GM21717 (cell line): ENCODE results near the gene C16orf92.
"Not testable (repeated sequence)": the region's sequence is repeated elsewhere in the genome, so short reads cannot be mapped to it uniquely, and the experiment has no call there.

Experiments used
- ATAC-seq: cut with Tn5 transposase; IDR thresholded peaks from one replicate; pipeline ENCODE4 v1.9.1; 2021; ENCODE audit warnings: mild to moderate bottlenecking, moderate library complexity; ENCODE audit not compliant: unreplicated experiment

Gene C16orf92

GRCh38 chr16:30023586-30023985 is 588 bp downstream of the C16orf92 start:
- no peak for ATAC-seq

- no peak for ATAC-seq
Observed at GRCh38 chr16:30024451-30024850, 1.5 kb downstream of the C16orf92 start.

DNA sequence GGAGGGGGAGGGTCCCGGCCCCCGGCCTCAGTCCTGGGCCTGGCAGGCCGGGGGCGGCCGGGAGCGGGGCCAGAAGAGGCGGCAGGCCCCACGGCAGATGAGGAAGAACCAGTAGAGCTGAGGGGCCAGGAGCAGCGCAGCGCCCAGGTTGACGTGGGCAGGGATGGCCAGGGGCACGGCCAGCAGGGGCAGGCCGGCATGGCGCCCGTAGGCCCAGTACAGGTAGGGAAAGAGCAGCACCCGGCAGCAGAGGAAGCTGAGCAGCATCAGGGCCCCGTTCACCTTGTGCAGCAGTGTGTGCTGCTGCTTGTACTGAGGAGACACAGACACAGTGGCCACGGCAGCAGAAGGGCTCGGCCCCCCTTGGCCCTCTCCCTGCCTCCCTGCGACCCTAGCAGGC is 2.2 kb downstream of the C16orf92 start:
- no peak for ATAC-seq

DNA sequence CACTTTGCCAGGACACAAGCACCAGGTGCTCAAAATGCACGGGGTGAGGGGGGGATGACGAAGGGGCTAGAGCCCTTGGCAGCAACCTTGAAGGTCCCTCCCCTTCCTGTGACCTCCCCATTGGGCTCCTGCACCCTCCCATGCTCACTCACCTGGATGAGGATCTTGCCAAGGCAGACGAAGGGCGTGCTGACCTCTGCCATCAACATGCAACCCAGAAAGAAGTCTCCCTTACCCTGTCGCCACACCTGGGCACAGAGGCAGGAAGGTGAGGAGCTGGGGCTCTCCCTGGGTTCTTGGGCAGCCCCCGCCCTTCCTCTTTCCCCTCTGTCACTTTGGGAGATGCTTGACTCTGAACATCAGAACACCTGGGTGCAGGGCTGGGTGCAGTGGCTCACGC is 2.6 kb downstream of the C16orf92 start:
- ATAC-seq: no peak

DNA sequence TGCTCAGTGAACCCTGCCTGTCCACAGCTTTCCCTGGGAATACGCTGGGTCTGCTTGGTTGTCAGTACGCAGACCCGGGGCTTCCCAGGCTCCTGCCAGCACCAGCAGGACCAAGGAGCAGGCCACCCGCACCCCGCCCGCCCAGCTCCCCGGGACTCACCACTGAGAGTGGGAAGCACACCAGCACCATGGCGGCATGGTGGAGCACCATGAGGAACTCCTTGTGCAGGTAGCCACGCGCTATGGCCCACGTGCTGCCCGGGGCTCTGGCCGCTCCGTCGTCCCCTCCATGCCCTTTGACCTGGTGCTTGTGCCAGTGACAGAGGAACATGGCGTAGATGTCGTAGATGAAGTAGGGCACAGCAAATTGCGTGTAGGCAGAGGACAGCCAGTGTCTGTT is 3.5 kb downstream of the C16orf92 start:
- ATAC-seq: no peak

DNA sequence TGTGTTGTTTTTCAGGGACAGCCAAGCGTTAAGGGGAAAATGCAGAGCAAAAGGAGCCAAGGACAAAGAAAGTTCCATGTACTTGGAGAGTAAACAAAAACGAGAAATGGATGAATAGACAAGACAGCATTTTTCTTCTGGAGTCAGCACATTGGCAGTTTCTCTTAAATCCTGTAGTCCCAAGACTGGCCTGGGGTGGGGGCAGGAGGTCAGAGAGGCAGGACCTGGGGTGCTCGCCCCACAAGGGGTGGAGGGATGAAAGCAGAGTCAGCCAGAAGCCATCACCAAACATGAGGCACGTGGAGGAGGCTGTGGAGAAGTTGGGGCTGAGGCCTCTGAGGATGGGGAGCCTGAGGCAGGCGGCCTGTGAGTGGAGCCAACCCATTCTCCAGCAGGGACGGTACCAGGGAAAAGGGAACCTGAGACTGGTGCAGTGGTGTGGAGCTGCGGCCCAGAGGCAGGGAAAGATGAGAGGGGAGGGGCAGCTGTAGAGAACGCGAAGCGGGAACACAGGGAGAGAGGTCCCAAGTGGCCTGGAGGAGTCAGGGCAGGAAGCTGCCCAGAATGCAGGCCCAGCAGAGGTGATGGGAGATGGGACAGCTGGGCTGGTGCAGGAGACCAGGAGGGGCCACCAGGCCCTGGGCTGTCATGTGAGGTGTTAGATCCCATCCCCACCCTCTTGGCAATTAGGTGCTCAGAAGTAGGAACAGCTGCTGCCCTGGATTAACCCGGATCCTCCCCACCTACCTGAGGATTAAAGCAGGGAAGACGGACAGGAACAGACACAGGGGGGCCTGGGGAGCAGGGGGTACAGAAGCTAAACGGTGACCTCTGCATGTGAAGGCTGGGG is 4.8 kb downstream of the C16orf92 start:
- no peak for ATAC-seq

GRCh38 chr16:30028438-30029076 is 5.6 kb downstream of the C16orf92 start:
- ATAC-seq: no peak

GRCh38 chr16:30030011-30030685 is 7.2 kb downstream of the C16orf92 start:
- no peak for ATAC-seq

- no peak for ATAC-seq
Observed at GRCh38 chr16:30030841-30031413, 7.9 kb downstream of the C16orf92 start, which contains the start of gene TLCD3B. TSS of gene TLCD3B (minus strand) at chr16:30031271. CDS start at chr16:30030527, 744 bp downstream.

DNA sequence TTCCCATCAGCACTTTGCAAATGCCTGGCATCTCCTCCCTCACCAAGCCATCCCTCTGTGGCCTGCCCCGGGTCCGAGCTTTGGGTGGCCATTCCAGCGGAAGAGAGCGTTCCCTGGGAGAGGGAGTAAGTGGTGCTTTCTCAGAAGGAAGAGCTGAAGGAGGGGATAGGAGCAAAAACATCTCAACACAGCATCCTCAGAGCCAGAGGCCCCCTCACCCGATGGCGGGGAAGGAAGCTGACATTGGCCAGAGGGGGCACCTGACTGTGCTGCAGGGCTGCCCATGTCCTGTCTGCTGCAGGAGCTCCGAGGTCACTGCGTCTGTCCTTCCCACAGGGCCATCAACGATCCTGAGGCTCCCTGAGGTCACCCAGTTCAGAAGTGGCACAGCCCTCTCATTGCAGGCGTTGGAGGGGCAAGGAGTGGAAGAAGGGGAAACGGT is 8.5 kb downstream of the C16orf92 start:
- ATAC-seq: no peak

- ATAC-seq: no peak
Observed at GRCh38 chr16:30032083-30032819, 9.3 kb downstream of the C16orf92 start.

- ATAC-seq: no peak
Observed at GRCh38 chr16:30033270-30033669, 10.3 kb downstream of the C16orf92 start.

GRCh38 chr16:30040221-30040620 is 17.2 kb downstream of the C16orf92 start:
- no peak for ATAC-seq

DNA sequence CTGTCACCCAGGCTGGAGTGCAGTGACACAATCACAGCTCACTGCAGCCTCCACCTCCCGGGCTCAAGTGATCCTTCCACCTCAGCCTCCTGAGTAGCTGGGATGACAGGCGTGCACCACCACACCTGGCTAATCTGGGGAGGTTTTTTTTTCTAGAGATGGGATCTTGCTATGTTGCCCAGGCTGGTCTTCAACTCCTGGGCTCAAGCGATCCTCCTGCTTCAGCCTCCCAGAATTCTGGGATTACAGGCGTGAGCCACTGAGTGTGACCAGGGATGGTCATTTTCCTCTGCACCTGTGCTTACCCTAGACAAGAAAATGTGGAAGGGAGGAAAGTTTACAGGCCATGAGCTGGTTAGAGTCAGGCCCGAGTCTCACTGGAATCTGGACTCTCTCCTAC is 17.7 kb downstream of the C16orf92 start:
- not testable (repeated sequence) for ATAC-seq

DNA sequence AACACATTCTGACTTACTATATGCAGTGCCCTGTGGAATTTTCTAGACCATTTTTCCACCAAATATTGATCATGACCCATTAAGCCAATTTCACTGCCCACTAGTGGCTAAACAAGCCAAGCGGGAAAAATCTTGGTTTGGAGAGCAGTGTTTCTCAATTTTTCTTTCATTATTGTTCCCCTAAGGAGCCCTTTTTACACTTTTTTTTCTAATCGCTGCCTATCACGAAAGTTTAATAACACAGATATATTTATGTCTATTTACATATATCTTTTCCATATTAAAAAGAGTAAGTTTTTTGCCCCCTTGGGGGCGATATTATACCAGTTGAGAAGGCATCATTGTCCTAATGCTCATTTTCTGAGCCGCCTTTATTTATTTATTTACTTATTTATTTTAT is 18.8 kb downstream of the C16orf92 start:
- ATAC-seq: no peak

DNA sequence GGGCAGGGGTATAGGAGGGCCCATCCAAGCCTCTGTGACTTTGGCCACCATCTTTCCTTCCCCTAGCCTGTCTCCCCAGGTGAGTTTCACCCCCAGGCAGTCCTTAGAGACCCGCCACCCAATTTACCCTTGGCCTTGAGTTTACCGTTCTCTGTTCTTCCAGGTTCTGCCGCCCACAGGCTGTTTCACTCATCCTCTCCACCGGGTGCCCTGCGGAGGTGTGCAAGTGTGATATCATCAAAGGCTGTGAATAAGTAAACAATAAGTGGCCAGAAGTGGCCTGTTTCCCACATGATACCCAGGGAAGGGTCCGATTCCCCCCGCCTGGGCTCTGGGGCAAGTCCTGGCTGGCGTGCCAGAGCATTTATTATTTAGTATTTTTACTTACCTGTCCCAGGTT is 23.2 kb downstream of the C16orf92 start:
- no peak for ATAC-seq

- ATAC-seq: no peak
Observed at GRCh38 chr16:30046588-30046987, 23.6 kb downstream of the C16orf92 start.

- no peak for ATAC-seq
Observed at GRCh38 chr16:30049871-30050270, 26.9 kb downstream of the C16orf92 start.

- no peak for ATAC-seq
Observed at GRCh38 chr16:30051518-30051917, 28.5 kb downstream of the C16orf92 start.

- no peak for ATAC-seq
Observed at GRCh38 chr16:30052671-30053372, 29.8 kb downstream of the C16orf92 start.
